Pons (tissue), 1 donor: ENCODE results near the gene DCAF5.

Experiments used
- DNase-seq: peaks from one replicate; pipeline ENCODE4 v3.0.0-alpha.2; 2016; ENCODE audit warnings: low spot score

Gene DCAF5

GRCh38 chr14:69141550-69141949 lies 11.4 kb downstream of the DCAF5 start:
- no peak for DNase-seq

GRCh38 chr14:69139743-69140142 lies 13.2 kb downstream of the DCAF5 start:
- no peak for DNase-seq

- no peak for DNase-seq
Observed at GRCh38 chr14:69137843-69138535, 14.9 kb downstream of the DCAF5 start.

- DNase-seq = no peak
Observed at GRCh38 chr14:69137416-69137815, 15.5 kb downstream of the DCAF5 start.

GRCh38 chr14:69135133-69135532 lies 17.8 kb downstream of the DCAF5 start:
- no peak for DNase-seq

- DNase-seq = no peak
Observed at GRCh38 chr14:69133206-69134125, 19.5 kb downstream of the DCAF5 start.

GRCh38 chr14:69132513-69133181 lies 20.3 kb downstream of the DCAF5 start:
- no peak for DNase-seq

GRCh38 chr14:69131176-69131575 lies 21.7 kb downstream of the DCAF5 start:
- DNase-seq = no peak

GRCh38 chr14:69129264-69129880 lies 23.5 kb downstream of the DCAF5 start:
- DNase-seq = peak; percentile 82

GRCh38 chr14:69118305-69118704 lies 34.6 kb downstream of the DCAF5 start:
- no peak for DNase-seq

- no peak for DNase-seq
Observed at GRCh38 chr14:69117020-69117767, 35.7 kb downstream of the DCAF5 start.

- DNase-seq = no peak
Observed at GRCh38 chr14:69115407-69116185, 37.3 kb downstream of the DCAF5 start.

GRCh38 chr14:69114763-69115162 lies 38.2 kb downstream of the DCAF5 start:
- no peak for DNase-seq

GRCh38 chr14:69108358-69108757 lies 44.6 kb downstream of the DCAF5 start:
- no peak for DNase-seq

GRCh38 chr14:69107407-69108003 lies 45.4 kb downstream of the DCAF5 start:
- peak; percentile 48 for DNase-seq

- no peak for DNase-seq
Observed at GRCh38 chr14:69106451-69106850, 46.5 kb downstream of the DCAF5 start.

- DNase-seq = no peak
Observed at GRCh38 chr14:69105326-69105725, 47.6 kb downstream of the DCAF5 start.

GRCh38 chr14:69101331-69101826 lies 51.5 kb downstream of the DCAF5 start:
- DNase-seq = peak; percentile 60

GRCh38 chr14:69097974-69098373 lies 54.9 kb downstream of the DCAF5 start:
- no peak for DNase-seq
